K562 (cell line): ENCODE results near the gene TRIM73. TPM values are rescaled to one million over a fixed set of nuclear protein-coding genes. Genes with fewer than 3 reads are reported as not detected.
"Not testable (repeated sequence)": the region's sequence is repeated elsewhere in the genome, so short reads cannot be mapped to it uniquely, and the experiment has no call there.

Experiments used
- ATAC-seq: fragments of 200-7000 bp; cut with Tn5 transposase; 3 replicates; pipeline ENCODE4 v1.9.1; 2020; ENCODE audit warnings: moderate library complexity
- BruUV-seq: library from RNA; stranded (reverse); fragments of 400-500 nt; replicated peaks from 2 replicates; lab custom pipeline; 2021; lab: Mats Ljungman, UMichigan
- CTCF ChIA-PET: fragments of 300-600 bp; formaldehyde crosslinking; extraction: SDS; loops from one replicate; lab custom pipeline; 2021; ENCODE audit warnings: low intra/inter-chr PET ratio; lab: Yijun Ruan, JAX
- POLR2A ChIA-PET: fragments of 300-600, 350-650 bp; sonication (Branson Sonifier 250); formaldehyde crosslinking; extraction: SDS; loops from one replicate; lab custom pipeline; 2021; ENCODE audit warnings: antibody characterized with exemption, inconsistent platforms; lab: Yijun Ruan, JAX
- DNase-seq, 4 experiments: peaks; one replicate each; pipeline versions ENCODE4 v3.0.0 to v3.0.0-alpha.2; 2011 to 2018; ENCODE audit warnings: low spot score in 3 of 4, mixed read lengths in 3 of 4; ENCODE audit errors: extremely low read depth in 1 of 4
- FAIRE-seq: peaks from 2 replicates; lab custom pipeline; 2011; peaks lifted over from hg19 to GRCh38; lab: Jason Lieb, UNC
- H2AFZ ChIP-seq: 2 replicates; pipeline ENCODE4 v1.6.0; 2011; ENCODE audit warnings: low read depth, low read length, control low read depth, inconsistent platforms
- H3K27ac ChIP-seq: fragments of 200-600 bp; 3 replicates; pipeline ENCODE4 v1.8.0; 2011; ENCODE audit warnings: low read depth, mild to moderate bottlenecking, control low read depth, inconsistent platforms, low read length, moderate library complexity, mixed read lengths; ENCODE audit errors: extremely low read depth
- H3K27me3 ChIP-seq, 2 experiments: fragments of 300-600 bp in 1 of 2; 2 replicates in 1 of 2; 3 replicates in 1 of 2; pipeline versions ENCODE4 v1.6.0 to v1.8.0; 2011; ENCODE audit warnings: inconsistent platforms in 2 of 2, low read length in 2 of 2, mild to moderate bottlenecking in 1 of 2, mixed read lengths in 1 of 2, moderate library complexity in 1 of 2; ENCODE audit not compliant: control insufficient read depth in 2 of 2, insufficient read depth in 2 of 2
- H3K36me3 ChIP-seq: fragments of 300-600 bp; 3 replicates; pipeline ENCODE4 v1.8.0; 2011; ENCODE audit warnings: mild to moderate bottlenecking, low read length, inconsistent platforms; ENCODE audit not compliant: control insufficient read depth, insufficient read depth
- H3K4me1 ChIP-seq, 2 experiments: fragments of 200-600 bp in 1 of 2; replicated peaks in 1 of 2; 2 replicates in 1 of 2; 3 replicates in 1 of 2; pipeline versions ENCODE4 v1.5.1 to v1.8.0; 2011; ENCODE audit warnings: inconsistent platforms in 2 of 2, low read length in 2 of 2, mild to moderate bottlenecking in 1 of 2, mixed read lengths in 1 of 2, moderate library complexity in 1 of 2; ENCODE audit not compliant: control insufficient read depth in 2 of 2, insufficient read depth in 2 of 2
- H3K4me2 ChIP-seq: 2 replicates; pipeline ENCODE4 v1.6.1; 2011; ENCODE audit warnings: low read length, control low read depth, inconsistent platforms, mixed read lengths; ENCODE audit not compliant: insufficient read depth
- H3K4me3 ChIP-seq: fragments of 200-600 bp; sonication (generic), shearing (Covaris generic); 2 replicates; pipeline ENCODE4 v1.5.1; 2016; ENCODE audit warnings: control low read depth, inconsistent platforms
- H3K79me2 ChIP-seq: fragments of 200-600 bp; 3 replicates; pipeline ENCODE4 v1.8.0; 2011; ENCODE audit warnings: low read length, inconsistent platforms; ENCODE audit not compliant: control insufficient read depth, insufficient read depth
- H3K9ac ChIP-seq, 2 experiments: 2 replicates each; pipeline versions ENCODE4 v1.6.0 to v1.6.1; 2011; ENCODE audit warnings: low read depth in 2 of 2, low read length in 2 of 2, control low read depth in 1 of 2, inconsistent platforms in 1 of 2, mild to moderate bottlenecking in 1 of 2, mixed read lengths in 1 of 2; ENCODE audit not compliant: insufficient read depth in 1 of 2
- H3K9me1 ChIP-seq: one replicate; pipeline ENCODE4 v1.6.0; 2011; ENCODE audit warnings: inconsistent platforms, mild to moderate bottlenecking, low read length, moderate library complexity; ENCODE audit not compliant: control insufficient read depth, insufficient read depth
- H3K9me3 ChIP-seq: replicated peaks from 2 replicates; pipeline ENCODE4 v1.5.1; 2011; ENCODE audit warnings: low read depth, low read length, inconsistent platforms; ENCODE audit not compliant: control insufficient read depth, insufficient read depth
- H4K20me1 ChIP-seq: replicated peaks from 2 replicates; pipeline ENCODE4 v1.6.1; 2011; ENCODE audit warnings: low read length, inconsistent platforms, mixed read lengths; ENCODE audit not compliant: control insufficient read depth, insufficient read depth
- WGBS: fragments of 100-300 bp; shearing (Covaris generic); methylation state at CpG from one replicate; pipeline ENCODE4 v1.1.6; 2016; ENCODE audit warnings: low coverage, mixed read lengths; ENCODE audit not compliant: insufficient coverage; ENCODE audit errors: missing lambda C conversion rate; 5-methylcytosine and 5-hydroxymethylcytosine counted together
- in situ Hi-C: fragments of 300-500 bp; cut with MboI; formaldehyde crosslinking; loops from 4 replicates; pipeline ENCODE4 v1.15.0; 2018; ENCODE audit warnings: inconsistent platforms, mixed read lengths
- intact Hi-C: fragments of 100-400 bp; cut with micrococcal nuclease; formaldehyde crosslinking; loops from 2 replicates; pipeline ENCODE4 v1.14.2; 2022
- polyA plus RNA-seq, 8 experiments: library from polyadenylated mRNA; depleted of rRNA in 4 of 8; stranded (reverse) in 5 of 8; unstranded in 3 of 8; fragments of >200 nt; fragmentation: Nextera tagmentation in 2 of 8; fragmentation: Illumina TruSeq in 1 of 8; extraction: Ambion mirVana in 2 of 8; extraction: Trizol in 1 of 8; gene quantifications; 2 replicates each; pipeline versions ENCODE4 v1.2.1 to v1.2.3, GENCODE V29; 2011 to 2014; ENCODE audit warnings: inconsistent platforms in 1 of 8, missing spikeins in 1 of 8
- total RNA-seq, 7 experiments: library from RNA; depleted of rRNA in 6 of 7; stranded (reverse); fragments of >200 nt in 6 of 7; fragmentation: Illumina TruSeq in 2 of 7; extraction: Trizol in 2 of 7; gene quantifications; 2 replicates each; pipeline versions ENCODE4 v1.2.1 to v1.2.3, GENCODE V29; 2011 to 2021; ENCODE audit warnings: low replicate concordance in 1 of 7
- TF ChIP-seq, protein P1 (sequence below), 3 experiments: IDR thresholded peaks in 2 of 3; conservative IDR thresholded peaks in 1 of 3; 2 replicates each; pipeline ENCODE4 v1.5.1; 2011 to 2012; ENCODE audit warnings: low read length in 3 of 3, mild to moderate bottlenecking in 3 of 3, control low read depth in 2 of 3, improper control_type of control experiment in 1 of 3, inconsistent platforms in 1 of 3, low read depth in 1 of 3, mixed read lengths in 1 of 3, moderate library complexity in 1 of 3; ENCODE audit not compliant: insufficient read depth in 2 of 3
- TF ChIP-seq, protein P2 (sequence below): sonication (generic); formaldehyde crosslinking; IDR thresholded peaks from 2 replicates; pipeline ENCODE4 v1.8.1; 2023; ENCODE audit warnings: mild to moderate bottlenecking, missing genetic modification reagents

TRIM73 gene
- total and polyA plus RNA-seq, 9 of the 15 experiments (the other 6 are each of a cell fraction or from before 2014, with no cell fraction given): 0.04 to 1.2 (median 0.80) TPM; not detected in 4

DNA sequence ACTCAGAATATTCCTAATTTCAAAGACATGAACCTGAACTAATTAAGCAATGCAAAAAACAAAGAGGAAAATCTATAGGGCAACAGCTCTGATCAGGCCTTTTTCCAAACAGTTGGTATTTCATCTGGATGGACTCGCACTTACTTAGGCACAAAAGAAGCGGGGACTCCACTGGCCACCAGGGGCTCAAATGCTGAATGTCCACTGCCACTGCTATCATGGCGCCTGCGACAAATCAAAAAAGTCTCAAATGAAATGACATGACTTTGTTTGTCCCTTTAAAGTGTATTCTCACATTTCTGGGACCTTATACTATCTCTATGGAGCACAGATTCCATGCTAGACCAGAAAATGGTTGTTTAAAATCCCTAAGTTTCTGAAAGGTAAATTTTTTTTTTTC is 43.6 kb downstream of the TRIM73 start:
- peaks cover 69% of the 10 kb centered on the region for H3K36me3 ChIP-seq

DNA sequence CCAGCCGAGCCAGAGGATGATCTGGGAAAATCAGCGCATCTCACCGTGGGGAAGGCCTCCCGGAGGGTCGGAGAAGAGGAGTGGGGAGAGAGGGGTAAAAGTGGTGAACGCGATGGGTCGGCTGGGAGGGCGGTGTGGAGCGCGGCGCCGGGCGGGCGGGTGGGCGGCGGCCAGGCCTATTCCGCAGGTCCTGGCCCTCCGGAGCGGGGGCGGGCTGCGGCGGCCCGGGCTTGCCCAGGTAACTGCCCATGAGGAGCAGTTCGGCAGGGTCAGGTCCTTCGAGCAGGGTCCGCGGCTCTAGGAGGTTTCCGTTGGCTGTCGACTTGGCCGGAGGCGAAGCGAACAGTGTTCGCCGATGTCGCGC is 46.7 kb downstream of the TRIM73 start:
- Histone ChIP-seq H3K9ac (peak overlapping the region; percentile 26 to 87; a peak in 2 of 4 replicates), H3K36me3 (peaks cover 39% of the 10 kb centered on the region), H3K79me2 (peaks cover 19% of the 10 kb centered on the region), H3K4me2 (peak overlapping the region; percentile 39; the same call in 1 of the 2 replicates), H3K4me3 (peak overlapping the region; percentile 51)
- intact Hi-C loops, H3K27me3 ChIP-seq, CTCF ChIA-PET, POLR2A ChIA-PET, H4K20me1 ChIP-seq, H2AFZ ChIP-seq, H3K9me1 ChIP-seq, BruUV-seq, H3K4me1 ChIP-seq, H3K27ac ChIP-seq, FAIRE-seq, H3K9me3 ChIP-seq: not testable (repeated sequence)
- DNase-seq (peak in 1 of 4 experiments; percentile 8), ATAC-seq (peak; percentile 79)
- in situ Hi-C loops: loop anchor here (25.0 kb wide), 1 partner anchor 570 kb away; no protein-coding TSS in a partner anchor
- WGBS: 2% methylated on average over 5 of the region's 37 CpGs

More for the DNA sequence above, 43.6 kb downstream of the TRIM73 start:
- FAIRE-seq, H3K4me2 ChIP-seq, H3K9me3 ChIP-seq, ATAC-seq, H3K27ac ChIP-seq, H3K9ac ChIP-seq, H3K9me1 ChIP-seq, DNase-seq, H3K27me3 ChIP-seq, H2AFZ ChIP-seq, POLR2A ChIA-PET, BruUV-seq, H3K4me3 ChIP-seq, H3K4me1 ChIP-seq, H4K20me1 ChIP-seq: not testable (repeated sequence)
- intact Hi-C loops: loop anchor here (10.0 kb wide), 2 partner anchors 326 to 364 kb away; partner anchors contain the start of gene RCC1L
- in situ Hi-C loops: loop anchor here (10.0 to 25.0 kb wide), 2 partner anchors 364 to 573 kb away; partner anchors contain the start of gene RCC1L
- WGBS: 95% methylated on average over 4 of the region's 4 CpGs
- H3K79me2 ChIP-seq: peaks cover 19% of the 10 kb centered on the region
- TF ChIP-seq, protein P1, sequence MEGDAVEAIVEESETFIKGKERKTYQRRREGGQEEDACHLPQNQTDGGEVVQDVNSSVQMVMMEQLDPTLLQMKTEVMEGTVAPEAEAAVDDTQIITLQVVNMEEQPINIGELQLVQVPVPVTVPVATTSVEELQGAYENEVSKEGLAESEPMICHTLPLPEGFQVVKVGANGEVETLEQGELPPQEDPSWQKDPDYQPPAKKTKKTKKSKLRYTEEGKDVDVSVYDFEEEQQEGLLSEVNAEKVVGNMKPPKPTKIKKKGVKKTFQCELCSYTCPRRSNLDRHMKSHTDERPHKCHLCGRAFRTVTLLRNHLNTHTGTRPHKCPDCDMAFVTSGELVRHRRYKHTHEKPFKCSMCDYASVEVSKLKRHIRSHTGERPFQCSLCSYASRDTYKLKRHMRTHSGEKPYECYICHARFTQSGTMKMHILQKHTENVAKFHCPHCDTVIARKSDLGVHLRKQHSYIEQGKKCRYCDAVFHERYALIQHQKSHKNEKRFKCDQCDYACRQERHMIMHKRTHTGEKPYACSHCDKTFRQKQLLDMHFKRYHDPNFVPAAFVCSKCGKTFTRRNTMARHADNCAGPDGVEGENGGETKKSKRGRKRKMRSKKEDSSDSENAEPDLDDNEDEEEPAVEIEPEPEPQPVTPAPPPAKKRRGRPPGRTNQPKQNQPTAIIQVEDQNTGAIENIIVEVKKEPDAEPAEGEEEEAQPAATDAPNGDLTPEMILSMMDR (IDR thresholded peaks at IDR 0.05 in 2 of 3, conservative IDR thresholded peaks at IDR 0.05 in 1 of 3; ENCODE audit: insufficient read depth in 2 of 3, low read depth in 1 of 3, low read length in 3 of 3): 0 out of 6 replicates have a peak, but pooled peaks of 2 of the 3 experiments have one; percentile 10 to 17
- TF ChIP-seq, protein P2, sequence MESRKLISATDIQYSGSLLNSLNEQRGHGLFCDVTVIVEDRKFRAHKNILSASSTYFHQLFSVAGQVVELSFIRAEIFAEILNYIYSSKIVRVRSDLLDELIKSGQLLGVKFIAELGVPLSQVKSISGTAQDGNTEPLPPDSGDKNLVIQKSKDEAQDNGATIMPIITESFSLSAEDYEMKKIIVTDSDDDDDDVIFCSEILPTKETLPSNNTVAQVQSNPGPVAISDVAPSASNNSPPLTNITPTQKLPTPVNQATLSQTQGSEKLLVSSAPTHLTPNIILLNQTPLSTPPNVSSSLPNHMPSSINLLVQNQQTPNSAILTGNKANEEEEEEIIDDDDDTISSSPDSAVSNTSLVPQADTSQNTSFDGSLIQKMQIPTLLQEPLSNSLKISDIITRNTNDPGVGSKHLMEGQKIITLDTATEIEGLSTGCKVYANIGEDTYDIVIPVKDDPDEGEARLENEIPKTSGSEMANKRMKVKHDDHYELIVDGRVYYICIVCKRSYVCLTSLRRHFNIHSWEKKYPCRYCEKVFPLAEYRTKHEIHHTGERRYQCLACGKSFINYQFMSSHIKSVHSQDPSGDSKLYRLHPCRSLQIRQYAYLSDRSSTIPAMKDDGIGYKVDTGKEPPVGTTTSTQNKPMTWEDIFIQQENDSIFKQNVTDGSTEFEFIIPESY (CRISPR knock-in tag): peak; percentile 65; the same call in 1 of the 2 replicates
- TF ChIP-seq, all 486 proteins: peak for 2; not testable (repeated sequence) for 484
- CTCF ChIA-PET: not testable (repeated sequence)
